Vagina (tissue), 2 donors: ENCODE measurements around the gene LCT.

Experiments used
- CTCF ChIP-seq, 3 experiments: fragments of 450-650 bp in 2 of 3; fragments of 200-600 bp in 1 of 3; sonication (generic) in 1 of 3; IDR thresholded peaks; one replicate each; pipeline ENCODE4 v1.5.1; 2017 to 2019; ENCODE audit warnings: antibody characterized with exemption in 3 of 3, mild to moderate bottlenecking in 2 of 3, moderate library complexity in 2 of 3
- POLR2AphosphoS5 ChIP-seq, 2 donors: sonication (generic); formaldehyde crosslinking; IDR thresholded peaks; one replicate each; pipeline ENCODE4 v1.9.0; 2017; ENCODE audit warnings: antibody characterized with exemption in 2 of 2, mild to moderate bottlenecking in 2 of 2, low read depth in 1 of 2; ENCODE audit not compliant: insufficient read depth in 1 of 2

- TF ChIP-seq CTCF (IDR thresholded peaks at IDR 0.05) (no peak), POLR2AphosphoS5 (IDR thresholded peaks at IDR 0.05; ENCODE audit: insufficient read depth in 1 of 2, low read depth in 1 of 2) (no peak)
Observed at GRCh38 chr2:135845257-135845656, 8.3 kb upstream of the LCT start.
